ENCODE measurements around the gene BNIP5.

GRCh38 chr6:36378243-36378920 lies 41.7 kb upstream of the BNIP5 start:
- TF ChIP-seq EZH2 (IDR thresholded peaks at IDR 0.05) (no peak), POLR2AphosphoS5 (IDR thresholded peaks at IDR 0.05; ENCODE audit: borderline replicate concordance, low read depth, low read length) (no peak)
